HFFc6 (cell line): ENCODE data around the gene HHAT. TPM values are rescaled to one million over a fixed set of nuclear protein-coding genes. Genes with fewer than 3 reads are reported as not detected.

Source experiments
- DNase-seq: peaks from one replicate; pipeline ENCODE4 v3.0.0-alpha.2; 2018
- H3K27ac Mint-ChIP-seq: 2 replicates; pipeline ENCODE4 v1.8.0; 2020; ENCODE audit warnings: mild to moderate bottlenecking, mixed read lengths
- H3K27me3 Mint-ChIP-seq: 2 replicates; pipeline ENCODE4 v1.8.0; 2021; ENCODE audit warnings: mild to moderate bottlenecking, moderate library complexity, mixed read lengths; ENCODE audit not compliant: insufficient read depth
- H3K36me3 Mint-ChIP-seq: 2 replicates; pipeline ENCODE4 v1.8.0; 2021; ENCODE audit warnings: low read depth, mixed read lengths
- H3K4me1 Mint-ChIP-seq: 2 replicates; pipeline ENCODE4 v1.8.0; 2020; ENCODE audit warnings: low read depth, mixed read lengths
- H3K4me3 Mint-ChIP-seq: 2 replicates; pipeline ENCODE4 v1.8.0; 2020; ENCODE audit warnings: mild to moderate bottlenecking, moderate library complexity, mixed read lengths
- H3K9me3 Mint-ChIP-seq: 2 replicates; pipeline ENCODE4 v1.8.0; 2020; ENCODE audit warnings: mild to moderate bottlenecking, mixed read lengths
- total RNA-seq, 6 experiments: library from RNA; stranded (reverse); fragmentation: NEBNext Ultra II Directional; extraction: Animal tissue kit (Norgen Biotek cat#: 25700); gene quantifications; 2 replicates in 1 of 6; 3 replicates in 5 of 6; pipeline ENCODE4 v1.2.3, GENCODE V29; 2021
- TF ChIP-seq, protein P1 (sequence below): fragments of 200-600 bp; sonication (generic); IDR thresholded peaks from 2 replicates; pipeline ENCODE4 v1.5.0; 2021; ENCODE audit warnings: antibody characterized with exemption, mild to moderate bottlenecking

The HHAT gene
- total RNA-seq, 6 experiments from 2014 or later: 2.8 to 3.9 (median 3.2) TPM

DNA sequence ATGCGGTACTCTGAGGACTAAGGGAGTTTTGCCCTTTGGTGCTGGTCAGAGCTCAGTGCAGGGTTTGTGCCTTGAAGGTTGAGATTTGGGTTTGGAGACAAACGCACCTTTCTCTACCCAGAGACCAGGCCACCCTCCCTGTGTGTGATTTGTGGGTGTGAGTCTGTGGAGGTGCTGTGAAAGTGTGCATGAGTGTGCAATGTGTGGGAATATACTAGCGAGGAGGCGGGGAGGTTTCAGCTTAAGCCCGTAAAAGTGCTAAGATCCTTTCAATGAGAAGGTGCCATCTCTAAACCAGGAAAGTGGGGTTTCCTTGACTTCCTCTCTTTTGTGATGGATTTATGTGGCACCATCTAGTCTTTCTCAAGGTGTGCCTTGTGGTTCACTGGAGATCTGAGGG lies 225.7 kb downstream of the HHAT start:
- Mint-ChIP-seq H3K27me3 (peaks cover 3% of the 10 kb centered on the region), H3K4me1 (peaks cover 25% of the 10 kb centered on the region), H3K9me3 (no peaks in the 10 kb centered on the region), H3K36me3 (no peaks in the 10 kb centered on the region), H3K27ac (no peak overlapping the region), H3K4me3 (no peak overlapping the region)
- TF ChIP-seq, protein P1, sequence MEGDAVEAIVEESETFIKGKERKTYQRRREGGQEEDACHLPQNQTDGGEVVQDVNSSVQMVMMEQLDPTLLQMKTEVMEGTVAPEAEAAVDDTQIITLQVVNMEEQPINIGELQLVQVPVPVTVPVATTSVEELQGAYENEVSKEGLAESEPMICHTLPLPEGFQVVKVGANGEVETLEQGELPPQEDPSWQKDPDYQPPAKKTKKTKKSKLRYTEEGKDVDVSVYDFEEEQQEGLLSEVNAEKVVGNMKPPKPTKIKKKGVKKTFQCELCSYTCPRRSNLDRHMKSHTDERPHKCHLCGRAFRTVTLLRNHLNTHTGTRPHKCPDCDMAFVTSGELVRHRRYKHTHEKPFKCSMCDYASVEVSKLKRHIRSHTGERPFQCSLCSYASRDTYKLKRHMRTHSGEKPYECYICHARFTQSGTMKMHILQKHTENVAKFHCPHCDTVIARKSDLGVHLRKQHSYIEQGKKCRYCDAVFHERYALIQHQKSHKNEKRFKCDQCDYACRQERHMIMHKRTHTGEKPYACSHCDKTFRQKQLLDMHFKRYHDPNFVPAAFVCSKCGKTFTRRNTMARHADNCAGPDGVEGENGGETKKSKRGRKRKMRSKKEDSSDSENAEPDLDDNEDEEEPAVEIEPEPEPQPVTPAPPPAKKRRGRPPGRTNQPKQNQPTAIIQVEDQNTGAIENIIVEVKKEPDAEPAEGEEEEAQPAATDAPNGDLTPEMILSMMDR: no peak
- DNase-seq: no peak

DNA sequence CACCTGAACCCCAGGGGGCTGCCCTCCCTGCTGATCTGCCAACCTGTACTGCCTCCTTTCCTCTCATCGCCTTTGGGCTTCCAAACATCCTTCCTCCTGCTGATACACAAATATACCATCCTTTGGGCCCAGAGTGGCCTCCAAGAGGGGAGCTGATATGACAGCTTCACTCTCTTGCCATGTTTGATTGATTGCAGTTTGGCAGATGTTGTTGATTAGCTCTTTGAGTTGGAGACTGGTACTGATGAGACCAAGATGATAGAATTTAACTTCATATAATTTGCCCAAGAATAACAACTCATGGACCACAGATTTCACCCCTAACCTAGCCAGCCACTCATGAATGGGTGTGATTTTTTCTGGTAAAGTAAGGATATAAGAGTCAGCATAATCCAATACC lies 227.8 kb downstream of the HHAT start:
- TF ChIP-seq, protein P1: no peak
- peaks cover 15% of the 10 kb centered on the region for H3K4me1 Mint-ChIP-seq
- no peaks in the 10 kb centered on the region for H3K9me3 Mint-ChIP-seq
- H3K36me3 Mint-ChIP-seq: no peaks in the 10 kb centered on the region
- H3K27ac Mint-ChIP-seq: no peak overlapping the region
- no peak overlapping the region for H3K4me3 Mint-ChIP-seq
- peaks cover 3% of the 10 kb centered on the region for H3K27me3 Mint-ChIP-seq
- DNase-seq: no peak

DNA sequence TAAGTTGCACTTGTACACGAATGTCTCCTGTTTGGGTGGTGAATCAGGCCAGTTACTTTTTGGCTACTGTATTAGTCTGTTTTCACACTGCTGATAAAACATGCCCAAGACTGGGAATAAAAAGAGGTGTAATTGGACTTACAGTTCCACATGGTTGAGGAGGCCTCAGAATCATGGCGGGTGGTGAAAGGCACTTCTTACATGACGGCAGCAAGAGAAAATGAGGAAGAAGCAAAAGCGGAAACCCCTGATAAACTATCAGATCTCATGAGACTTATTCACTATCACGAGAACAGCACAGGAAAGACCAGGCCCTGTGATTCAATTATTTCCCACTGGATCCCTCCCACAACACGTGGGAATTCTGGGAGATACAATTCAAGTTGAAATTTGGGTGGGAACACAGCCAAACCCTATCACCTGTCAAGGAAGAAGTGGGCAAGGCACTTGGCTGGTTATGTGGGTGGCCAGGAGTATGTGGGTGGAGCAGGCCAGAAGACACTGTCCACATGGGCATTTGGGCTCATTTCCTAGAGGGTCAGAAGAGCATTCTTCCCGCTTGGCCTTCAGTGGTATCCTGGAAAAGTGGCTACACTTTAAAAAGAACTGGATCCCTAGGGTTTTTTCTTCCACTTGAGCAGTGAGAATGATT lies 228.8 kb downstream of the HHAT start:
- Mint-ChIP-seq H3K4me3 (no peak overlapping the region), H3K36me3 (no peaks in the 10 kb centered on the region), H3K27me3 (peaks cover 3% of the 10 kb centered on the region), H3K27ac (no peak overlapping the region), H3K4me1 (peaks cover 15% of the 10 kb centered on the region), H3K9me3 (no peaks in the 10 kb centered on the region)
- no peak for DNase-seq
- TF ChIP-seq, protein P1: no peak

DNA sequence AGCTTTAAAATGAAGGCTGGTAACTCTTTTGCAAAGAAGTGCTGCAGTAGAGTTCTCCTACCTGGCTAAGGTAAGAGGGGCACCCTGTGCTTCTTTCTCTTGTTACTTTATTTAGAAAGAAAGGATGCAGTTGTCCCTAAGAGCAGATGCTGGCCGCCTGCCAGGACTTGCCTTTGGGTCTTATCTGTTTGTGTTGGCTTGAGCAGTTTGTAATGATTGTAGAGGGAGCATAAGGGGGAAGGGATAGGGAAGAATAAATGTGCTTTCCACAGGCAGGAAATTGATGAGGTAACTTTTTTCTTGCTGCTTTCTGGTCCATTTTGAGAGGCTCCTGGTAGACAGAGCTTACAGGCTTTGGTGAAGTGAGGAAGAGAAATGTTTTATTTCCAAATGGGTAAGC lies 229.6 kb downstream of the HHAT start:
- peaks cover 15% of the 10 kb centered on the region for H3K4me1 Mint-ChIP-seq
- H3K36me3 Mint-ChIP-seq: no peaks in the 10 kb centered on the region
- H3K4me3 Mint-ChIP-seq: no peak overlapping the region
- no peaks in the 10 kb centered on the region for H3K9me3 Mint-ChIP-seq
- TF ChIP-seq, protein P1: no peak
- no peak overlapping the region for H3K27ac Mint-ChIP-seq
- H3K27me3 Mint-ChIP-seq: no peaks in the 10 kb centered on the region; the same call in 1 of the 2 replicates
- no peak for DNase-seq

DNA sequence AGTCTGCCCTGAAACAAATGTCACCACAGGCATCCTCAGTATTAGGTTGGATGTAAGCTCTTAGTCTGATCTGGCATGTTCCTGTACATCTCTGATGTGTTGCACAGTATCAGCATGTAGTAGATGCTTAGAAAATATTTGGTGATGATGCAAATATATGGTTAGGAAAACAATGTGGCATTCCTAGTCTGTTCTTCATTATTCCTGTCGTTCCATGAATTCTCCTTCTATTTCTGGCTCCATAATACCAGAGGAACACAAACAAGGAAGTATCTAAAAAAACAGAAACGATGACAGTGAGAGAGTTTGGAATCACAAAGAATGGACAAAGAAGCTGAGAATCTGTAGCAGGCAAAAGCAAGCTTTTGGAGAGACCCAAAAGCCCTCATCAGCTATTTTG lies 236.6 kb downstream of the HHAT start:
- peak overlapping the region; percentile 54 for H3K4me3 Mint-ChIP-seq
- no peaks in the 10 kb centered on the region for H3K36me3 Mint-ChIP-seq
- TF ChIP-seq, protein P1: no peak
- DNase-seq: peak; percentile 44
- no peaks in the 10 kb centered on the region for H3K9me3 Mint-ChIP-seq
- H3K27ac Mint-ChIP-seq: peak overlapping the region; percentile 88
- H3K4me1 Mint-ChIP-seq: peaks cover 36% of the 10 kb centered on the region
- H3K27me3 Mint-ChIP-seq: peaks cover under 1% of the 10 kb centered on the region
